ENCODE measurements around the gene NEXMIF. TPM values are rescaled to one million over a fixed set of nuclear protein-coding genes. Genes with fewer than 3 reads are reported as not detected.

NEXMIF gene
- polyA plus RNA-seq, 1 donor from 2014 or later: 12.8 TPM

- no peak overlapping the region for H3K4me2 ChIP-seq (ENCODE audit: low read length)
- no peaks in the 10 kb centered on the region for H3K36me3 ChIP-seq (ENCODE audit: insufficient read depth, low read length)
- no peak overlapping the region for H3K4me3 ChIP-seq (ENCODE audit: low read length)
- H2AFZ ChIP-seq (ENCODE audit: low read depth, low read length): no peak overlapping the region
- no peaks in the 10 kb centered on the region for H3K9me2 ChIP-seq (ENCODE audit: insufficient read depth, low read length)
- H4K20me1 ChIP-seq (ENCODE audit: insufficient read depth): no peaks in the 10 kb centered on the region
- TF ChIP-seq SMC3 (conservative IDR thresholded peaks at IDR 0.05; ENCODE audit: poor library complexity) (no peak), RAD21 (conservative IDR thresholded peaks at IDR 0.05) (no peak), CTCF (IDR thresholded peaks at IDR 0.05; ENCODE audit: poor library complexity, severe bottlenecking) (no peak), REST (IDR thresholded peaks at IDR 0.05; ENCODE audit: borderline replicate concordance) (no peak), EP300 (conservative IDR thresholded peaks at IDR 0.05; ENCODE audit: poor library complexity, severe bottlenecking) (no peak)
- no peaks in the 10 kb centered on the region for H3K9me3 ChIP-seq (ENCODE audit: low read length)
- no peak overlapping the region for H3K27ac ChIP-seq (ENCODE audit: low read length)
- no peak overlapping the region for H3K9ac ChIP-seq (ENCODE audit: low read length)
- no peaks in the 10 kb centered on the region for H3K27me3 ChIP-seq (ENCODE audit: insufficient read depth, low read depth, low read length)
- no peaks in the 10 kb centered on the region for H3F3A ChIP-seq (ENCODE audit: insufficient read depth, low read length, poor library complexity, severe bottlenecking)
- peaks cover 7% of the 10 kb centered on the region for H3K79me2 ChIP-seq (replicated peaks; ENCODE audit: insufficient read depth, low read length)
These were observed 13.8 kb downstream of the NEXMIF start for GRCh38 chrX:74911494-74911893.

GRCh38 chrX:74906417-74906816, 18.8 kb downstream of the NEXMIF start:
- Histone ChIP-seq H3K36me3 (ENCODE audit: insufficient read depth, low read length) (no peaks in the 10 kb centered on the region), H3K27me3 (ENCODE audit: insufficient read depth, low read depth, low read length) (no peaks in the 10 kb centered on the region), H3K9ac (ENCODE audit: low read length) (no peak overlapping the region), H4K20me1 (ENCODE audit: insufficient read depth) (no peaks in the 10 kb centered on the region), H3K27ac (ENCODE audit: low read length) (no peak overlapping the region), H3K4me2 (ENCODE audit: low read length) (no peak overlapping the region), H2AFZ (ENCODE audit: low read depth, low read length) (no peak overlapping the region), H3K4me3 (ENCODE audit: low read length) (no peak overlapping the region), H3K9me3 (ENCODE audit: low read length) (no peaks in the 10 kb centered on the region), H3K9me2 (ENCODE audit: insufficient read depth, low read length) (no peaks in the 10 kb centered on the region), H3K79me2 (replicated peaks; ENCODE audit: insufficient read depth, low read length) (no peaks in the 10 kb centered on the region), H3F3A (ENCODE audit: insufficient read depth, low read length, poor library complexity, severe bottlenecking) (no peaks in the 10 kb centered on the region)
- no peak for TF ChIP-seq CTCF (IDR thresholded peaks at IDR 0.05; ENCODE audit: poor library complexity, severe bottlenecking)
- no peak for TF ChIP-seq MXI1 (conservative IDR thresholded peaks at IDR 0.05; ENCODE audit: poor library complexity, severe bottlenecking)
- TF ChIP-seq TAF1 (IDR thresholded peaks at IDR 0.05; ENCODE audit: low read depth): no peak
- TF ChIP-seq EZH2 (IDR thresholded peaks at IDR 0.05; ENCODE audit: borderline replicate concordance, insufficient read depth, low read length, poor library complexity, severe bottlenecking): no peak
- TF ChIP-seq EP300 (conservative IDR thresholded peaks at IDR 0.05; ENCODE audit: poor library complexity, severe bottlenecking): no peak
- TF ChIP-seq REST (IDR thresholded peaks at IDR 0.05; ENCODE audit: borderline replicate concordance): no peak
- no peak for TF ChIP-seq SMC3 (conservative IDR thresholded peaks at IDR 0.05; ENCODE audit: poor library complexity)

All from neural cell (in vitro differentiated cells).